Ovary (tissue), 9 donors: ENCODE data around the gene DISP1. TPM values are rescaled to one million over a fixed set of nuclear protein-coding genes. Genes with fewer than 3 reads are reported as not detected.

ENCODE experiments used
- DNase-seq, 5 donors: peaks; one replicate each; pipeline ENCODE4 v3.0.0-alpha.2; 2019 to 2020
- H3K27ac ChIP-seq, 2 donors: fragments of 200-600 bp; one replicate each; pipeline versions ENCODE4 v1.5.1 to v1.8.0; 2019 to 2022
- H3K27me3 ChIP-seq: fragments of 200-600 bp; one replicate; pipeline ENCODE4 v1.8.0; 2022
- H3K36me3 ChIP-seq: fragments of 200-600 bp; sonication (generic); one replicate; pipeline ENCODE4 v1.5.1; 2019
- H3K4me1 ChIP-seq: one replicate; pipeline ENCODE4 v1.8.1; 2013; ENCODE audit warnings: mild to moderate bottlenecking, moderate library complexity; ENCODE audit not compliant: insufficient read depth
- H3K4me3 ChIP-seq: fragments of 200-600 bp; sonication (generic); one replicate; pipeline ENCODE4 v1.5.1; 2017
- H3K9me3 ChIP-seq, 2 donors: fragments of 200-600 bp in 1 of 2; sonication (generic) in 1 of 2; one replicate each; pipeline versions ENCODE4 v1.5.1 to v1.8.1; 2013 to 2019; ENCODE audit warnings: mild to moderate bottlenecking in 1 of 2, moderate library complexity in 1 of 2
- CTCF ChIP-seq, 3 donors: fragments of 450-650 bp in 2 of 3; fragments of 200-600 bp in 1 of 3; IDR thresholded peaks; one replicate each; pipeline versions ENCODE4 v1.5.1 to v1.8.0; 2016 to 2022; ENCODE audit warnings: antibody characterized with exemption in 3 of 3, mild to moderate bottlenecking in 1 of 3
- EP300 ChIP-seq: sonication (generic); formaldehyde crosslinking; IDR thresholded peaks from one replicate; pipeline ENCODE4 v1.6.1; 2017; ENCODE audit warnings: antibody characterized with exemption
- POLR2A ChIP-seq: fragments of 450-650 bp; IDR thresholded peaks from one replicate; pipeline ENCODE4 v1.6.1; 2017; ENCODE audit warnings: antibody characterized with exemption, mild to moderate bottlenecking, moderate library complexity
- WGBS, 3 donors: extraction: QIAGEN DNeasy Blood & Tissue Kit in 1 of 3; methylation state at CpG; one replicate each; pipeline versions ENCODE4 v1.1.5 to v1.1.7; 2013 to 2017; 5-methylcytosine and 5-hydroxymethylcytosine counted together
- intact Hi-C, 4 donors: fragments of 100-400 bp; cut with DNase I; formaldehyde crosslinking; loops; one replicate each; pipeline versions ENCODE4 v1.11.0 to v1.15.1; 2022 to 2023
- polyA plus RNA-seq, 2 donors: library from polyadenylated mRNA; stranded (reverse); fragments of 200-250 nt in 1 of 2; fragments of 350-450 nt in 1 of 2; fragmentation: Illumina TruSeq in 1 of 2; extraction: RNeasy Lipid Tissue Mini Kit (QIAGEN cat#74804) in 1 of 2; gene quantifications; one replicate each; pipeline ENCODE4 v1.2.3, GENCODE V29; 2013 to 2014
- total RNA-seq, 7 donors: library from RNA; depleted of rRNA in 2 of 7; stranded (reverse); fragments of >200 nt in 2 of 7; fragmentation: NEBNext Ultra II Directional in 3 of 7; extraction: Animal tissue kit (Norgen Biotek cat#: 25700) in 3 of 7; gene quantifications; one replicate each; pipeline versions ENCODE4 v1.1.0 to v1.2.4, GENCODE V29; 2016 to 2023
- donor health status: DM: no; HTN: no; CAD: no; lungs with moderate emphysema.
- donor health status: DM: no; HTN: no; CAD: no.
- donor health status: Bipolar disorder and iron deficiency.
- donor health status: DM: yes; HTN: yes; CAD: no.
- donor health status: DM: no; HTN: no; CAD: no.
- donor health status: DM: yes; HTN: yes; CAD: no.

The DISP1 gene
- total and polyA plus RNA-seq, 9 donors, result 3.7 to 12.5 (median 6.7) TPM

GRCh38 chr1:222820171-222820712, 5.4 kb downstream of the DISP1 start:
- H3K27ac ChIP-seq, result no peak overlapping the region
- H3K27me3 ChIP-seq, result no peaks in the 10 kb centered on the region
- no peak overlapping the region for H3K4me3 ChIP-seq
- peaks cover 1% of the 10 kb centered on the region for H3K4me1 ChIP-seq
- intact Hi-C loops, result no loop called here
- DNase-seq, result no peak
- no peaks in the 10 kb centered on the region for H3K9me3 ChIP-seq
- H3K36me3 ChIP-seq, result no peaks in the 10 kb centered on the region
- 88 to 93% (median 91%) methylated on average over 4 of the region's 4 CpGs for WGBS, 3 donors
- TF ChIP-seq EP300 (no peak), CTCF (IDR thresholded peaks at IDR 0.05) (no peak)

- Histone ChIP-seq H3K9me3 (no peaks in the 10 kb centered on the region), H3K36me3 (no peaks in the 10 kb centered on the region), H3K4me3 (no peak overlapping the region), H3K27ac (no peak overlapping the region), H3K27me3 (no peaks in the 10 kb centered on the region), H3K4me1 (no peaks in the 10 kb centered on the region)
- TF ChIP-seq POLR2A (no peak), EP300 (no peak), CTCF (IDR thresholded peaks at IDR 0.05) (no peak)
- intact Hi-C loops, result no loop called here
- no peak for DNase-seq
- WGBS, 3 donors, result 93 to 97% (median 95%) methylated on average over 4 of the region's 4 CpGs
These were observed 6.4 kb downstream of the DISP1 start for GRCh38 chr1:222821239-222821638.

GRCh38 chr1:222823695-222824094, 8.9 kb downstream of the DISP1 start:
- Histone ChIP-seq H3K4me1 (no peaks in the 10 kb centered on the region), H3K27ac (no peak overlapping the region), H3K4me3 (no peak overlapping the region), H3K27me3 (no peaks in the 10 kb centered on the region), H3K9me3 (no peaks in the 10 kb centered on the region), H3K36me3 (no peaks in the 10 kb centered on the region)
- 80 to 86% (median 83%) methylated on average over 3 of the region's 3 CpGs for WGBS, 3 donors
- intact Hi-C loops, result no loop called here
- DNase-seq, result no peak
- TF ChIP-seq POLR2A (no peak), EP300 (no peak), CTCF (IDR thresholded peaks at IDR 0.05) (no peak)

GRCh38 chr1:222824641-222825040, 9.8 kb downstream of the DISP1 start:
- TF ChIP-seq EP300 (no peak), CTCF (IDR thresholded peaks at IDR 0.05) (no peak), POLR2A (no peak)
- Histone ChIP-seq H3K4me1 (no peaks in the 10 kb centered on the region), H3K9me3 (no peaks in the 10 kb centered on the region), H3K27me3 (no peaks in the 10 kb centered on the region), H3K4me3 (no peak overlapping the region), H3K27ac (no peak overlapping the region), H3K36me3 (no peaks in the 10 kb centered on the region)
- intact Hi-C loops, result no loop called here
- 40 to 48% (median 41%) methylated on average over 3 of the region's 3 CpGs for WGBS, 3 donors
- DNase-seq, result no peak

GRCh38 chr1:222828939-222829338, 14.1 kb downstream of the DISP1 start:
- Histone ChIP-seq H3K27me3 (no peaks in the 10 kb centered on the region), H3K4me3 (no peak overlapping the region), H3K9me3 (no peaks in the 10 kb centered on the region), H3K4me1 (peaks cover 4% of the 10 kb centered on the region), H3K36me3 (no peaks in the 10 kb centered on the region), H3K27ac (no peak overlapping the region)
- no peak for DNase-seq
- intact Hi-C loops, result no loop called here
- TF ChIP-seq CTCF (IDR thresholded peaks at IDR 0.05), result no peak
- TF ChIP-seq EP300, result no peak
- no peak for TF ChIP-seq POLR2A
